Upper lobe of left lung (tissue), 4 donors: Measurements from ENCODE around the gene COA8.
A peak's percentile ranks its signal among the peaks of the same experiment; 100 is the strongest.

Experiments used
- POLR2A ChIP-seq, 4 donors: fragments of 450-650 bp; IDR thresholded peaks; one replicate each; pipeline ENCODE4 v1.5.1; 2016 to 2017; ENCODE audit warnings: antibody characterized with exemption in 4 of 4, mild to moderate bottlenecking in 2 of 4
- TF ChIP-seq, protein P1 (sequence below), 6 experiments: fragments of 450-650 bp in 4 of 6; fragments of 200-600 bp in 2 of 6; sonication (generic) in 2 of 6; IDR thresholded peaks; one replicate each; pipeline ENCODE4 v1.5.1; 2016 to 2019; ENCODE audit warnings: antibody characterized with exemption in 6 of 6

DNA sequence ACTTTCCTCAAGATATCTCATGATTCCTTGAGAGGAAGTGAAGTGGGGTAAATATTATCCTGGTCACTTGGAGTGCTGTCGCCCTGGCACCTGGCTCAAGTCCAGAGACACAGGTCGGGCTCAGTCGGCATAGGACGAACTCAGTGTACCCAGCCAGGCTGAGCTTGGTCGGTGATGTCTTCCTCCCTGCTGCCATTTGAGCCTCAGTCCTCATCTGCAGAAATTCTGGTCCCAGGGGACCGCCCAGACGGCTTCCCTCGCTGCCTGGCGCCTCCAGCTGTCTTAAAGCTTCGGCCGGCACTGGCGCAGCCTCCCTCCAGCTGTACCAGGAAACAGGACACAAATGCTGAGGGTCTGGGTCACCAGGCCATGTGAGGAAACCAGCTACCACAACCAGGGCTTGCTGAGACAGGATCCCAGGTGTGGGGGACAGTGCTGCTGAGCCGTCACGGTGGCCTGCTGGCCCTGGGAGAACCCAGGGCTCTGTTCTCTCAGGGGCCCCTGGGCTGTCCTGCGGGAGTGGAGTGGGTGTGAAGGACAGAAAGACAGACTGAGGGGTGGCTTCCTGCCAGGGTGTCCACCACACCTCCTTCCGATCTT is 61.2 kb downstream of the COA8 start:
- TF ChIP-seq, protein P1, sequence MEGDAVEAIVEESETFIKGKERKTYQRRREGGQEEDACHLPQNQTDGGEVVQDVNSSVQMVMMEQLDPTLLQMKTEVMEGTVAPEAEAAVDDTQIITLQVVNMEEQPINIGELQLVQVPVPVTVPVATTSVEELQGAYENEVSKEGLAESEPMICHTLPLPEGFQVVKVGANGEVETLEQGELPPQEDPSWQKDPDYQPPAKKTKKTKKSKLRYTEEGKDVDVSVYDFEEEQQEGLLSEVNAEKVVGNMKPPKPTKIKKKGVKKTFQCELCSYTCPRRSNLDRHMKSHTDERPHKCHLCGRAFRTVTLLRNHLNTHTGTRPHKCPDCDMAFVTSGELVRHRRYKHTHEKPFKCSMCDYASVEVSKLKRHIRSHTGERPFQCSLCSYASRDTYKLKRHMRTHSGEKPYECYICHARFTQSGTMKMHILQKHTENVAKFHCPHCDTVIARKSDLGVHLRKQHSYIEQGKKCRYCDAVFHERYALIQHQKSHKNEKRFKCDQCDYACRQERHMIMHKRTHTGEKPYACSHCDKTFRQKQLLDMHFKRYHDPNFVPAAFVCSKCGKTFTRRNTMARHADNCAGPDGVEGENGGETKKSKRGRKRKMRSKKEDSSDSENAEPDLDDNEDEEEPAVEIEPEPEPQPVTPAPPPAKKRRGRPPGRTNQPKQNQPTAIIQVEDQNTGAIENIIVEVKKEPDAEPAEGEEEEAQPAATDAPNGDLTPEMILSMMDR (IDR thresholded peaks at IDR 0.05) = peak in 1 of 6 experiments; percentile 6
- no peak for TF ChIP-seq POLR2A (IDR thresholded peaks at IDR 0.05)
